Mesenchymal stem cell (in vitro differentiated cells and primary cell): ENCODE data around the gene SGSM2.

ENCODE experiments used
- DNase-seq: peaks from one replicate; pipeline ENCODE4 v3.0.0-alpha.2; 2013
- H2AFZ ChIP-seq: one replicate; pipeline ENCODE4 v1.6.1; 2013; ENCODE audit warnings: low read depth, mild to moderate bottlenecking, control low read depth, inconsistent platforms, low read length, moderate library complexity
- H2AK5ac ChIP-seq: 2 replicates; pipeline ENCODE4 v1.6.1; 2013; ENCODE audit warnings: low read length, moderate library complexity, mild to moderate bottlenecking, inconsistent platforms; ENCODE audit not compliant: severe bottlenecking
- H2BK120ac ChIP-seq: one replicate; pipeline ENCODE4 v1.6.1; 2013; ENCODE audit warnings: low read depth, mild to moderate bottlenecking, inconsistent platforms, low read length, moderate library complexity
- H2BK12ac ChIP-seq, 2 experiments: one replicate each; pipeline ENCODE4 v1.6.1; 2013; ENCODE audit warnings: inconsistent platforms in 2 of 2, low read length in 2 of 2, mild to moderate bottlenecking in 2 of 2, moderate library complexity in 2 of 2, control low read depth in 1 of 2
- H2BK15ac ChIP-seq: one replicate; pipeline ENCODE4 v1.6.1; 2013; ENCODE audit warnings: mild to moderate bottlenecking, low read depth, inconsistent platforms; ENCODE audit not compliant: poor library complexity, severe bottlenecking
- H2BK5ac ChIP-seq: 2 replicates; pipeline ENCODE4 v1.6.1; 2013; ENCODE audit warnings: low read depth, mild to moderate bottlenecking, low read length, control low read depth, inconsistent platforms; ENCODE audit not compliant: poor library complexity, severe bottlenecking
- H3K14ac ChIP-seq, 2 experiments: one replicate each; pipeline ENCODE4 v1.6.1; 2013; ENCODE audit warnings: inconsistent platforms in 2 of 2, low read length in 2 of 2, control low read depth in 1 of 2, mild to moderate bottlenecking in 1 of 2, moderate library complexity in 1 of 2
- H3K18ac ChIP-seq, 2 experiments: one replicate each; pipeline ENCODE4 v1.6.1; 2013; ENCODE audit warnings: inconsistent platforms in 2 of 2, low read length in 2 of 2, control low read depth in 1 of 2, low read depth in 1 of 2, mild to moderate bottlenecking in 1 of 2
- H3K23ac ChIP-seq, 2 experiments: one replicate each; pipeline ENCODE4 v1.6.1; 2013; ENCODE audit warnings: inconsistent platforms in 2 of 2, low read length in 2 of 2, mild to moderate bottlenecking in 2 of 2, moderate library complexity in 2 of 2, control low read depth in 1 of 2
- H3K27ac ChIP-seq: 2 replicates; pipeline ENCODE4 v1.5.1; 2013; ENCODE audit warnings: mild to moderate bottlenecking, moderate library complexity, low read length, control low read depth, inconsistent platforms; ENCODE audit not compliant: poor library complexity, severe bottlenecking
- H3K27me3 ChIP-seq, 2 experiments: 2 replicates each; pipeline versions ENCODE4 v1.6.1 to v1.7.0; 2013; ENCODE audit warnings: low read length in 2 of 2, mild to moderate bottlenecking in 2 of 2, moderate library complexity in 2 of 2, control low read depth in 1 of 2, inconsistent platforms in 1 of 2; ENCODE audit not compliant: control insufficient read depth in 1 of 2, insufficient read depth in 1 of 2
- H3K36me3 ChIP-seq, 2 experiments: 2 replicates each; pipeline versions ENCODE4 v1.6.1 to v1.7.0; 2013; ENCODE audit warnings: low read length in 2 of 2, control low read depth in 1 of 2, inconsistent platforms in 1 of 2, low read depth in 1 of 2, mild to moderate bottlenecking in 1 of 2; ENCODE audit not compliant: insufficient read depth in 2 of 2, control insufficient read depth in 1 of 2
- H3K4ac ChIP-seq, 2 experiments: one replicate each; pipeline ENCODE4 v1.6.1; 2013; ENCODE audit warnings: inconsistent platforms in 2 of 2, low read length in 2 of 2, mild to moderate bottlenecking in 2 of 2, moderate library complexity in 2 of 2, control low read depth in 1 of 2, low read depth in 1 of 2
- H3K4me1 ChIP-seq: 2 replicates; pipeline ENCODE4 v1.6.1; 2013; ENCODE audit warnings: low read depth, low read length, control low read depth; ENCODE audit not compliant: control insufficient read depth, insufficient read depth
- H3K4me2 ChIP-seq: 2 replicates; pipeline ENCODE4 v1.6.1; 2013; ENCODE audit warnings: low read length, mild to moderate bottlenecking, inconsistent platforms; ENCODE audit not compliant: poor library complexity, severe bottlenecking
- H3K4me3 ChIP-seq, 2 experiments: 2 replicates each; pipeline versions ENCODE4 v1.5.1 to v1.7.0; 2013; ENCODE audit warnings: low read length in 2 of 2, mild to moderate bottlenecking in 2 of 2, control low read depth in 1 of 2, low read depth in 1 of 2; ENCODE audit not compliant: insufficient read depth in 1 of 2
- H3K79me1 ChIP-seq: replicated peaks from 2 replicates; pipeline ENCODE4 v1.6.1; 2013; ENCODE audit warnings: mild to moderate bottlenecking, control low read depth, low read length, inconsistent platforms; ENCODE audit not compliant: poor library complexity, severe bottlenecking
- H3K9ac ChIP-seq: 2 replicates; pipeline ENCODE4 v1.7.0; 2013; ENCODE audit warnings: mild to moderate bottlenecking, low read length, moderate library complexity
- H3K9me3 ChIP-seq: 2 replicates; pipeline ENCODE4 v1.7.0; 2013; ENCODE audit warnings: mild to moderate bottlenecking, low read length; ENCODE audit not compliant: control insufficient read depth
- H4K8ac ChIP-seq: one replicate; pipeline ENCODE4 v1.6.1; 2013; ENCODE audit warnings: inconsistent platforms, mild to moderate bottlenecking, low read length, moderate library complexity
- H4K91ac ChIP-seq: one replicate; pipeline ENCODE4 v1.6.1; 2013; ENCODE audit warnings: mild to moderate bottlenecking, low read length, inconsistent platforms
- WGBS: methylation state at CpG from one replicate; pipeline ENCODE4 v1.1.7; 2013; ENCODE audit warnings: mixed read lengths; 5-methylcytosine and 5-hydroxymethylcytosine counted together

Gene SGSM2

DNA sequence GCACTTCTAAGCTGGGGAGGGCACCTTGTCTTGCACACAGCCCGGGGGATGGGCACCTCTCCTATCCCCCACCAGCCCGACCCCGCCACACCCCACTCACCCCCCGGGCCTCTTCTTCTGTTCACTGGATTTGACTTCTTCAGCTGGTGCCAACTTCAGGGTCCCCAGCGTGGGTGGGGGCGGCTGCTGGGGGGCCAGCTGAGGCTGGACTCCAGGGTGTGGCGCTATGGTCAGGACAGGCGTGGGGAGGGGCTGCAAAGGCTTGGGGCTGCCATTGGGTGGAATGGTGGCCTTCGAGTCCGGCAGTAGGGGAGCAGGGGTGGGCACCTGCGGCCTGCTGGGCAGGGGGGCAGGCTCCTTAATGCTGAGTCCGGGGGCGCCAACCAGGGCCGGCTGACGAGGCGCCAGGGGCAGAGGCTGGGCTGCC lies 57.5 kb downstream of the SGSM2 start:
- Histone ChIP-seq H3K14ac (no peak overlapping the region), H3K36me3 (peaks cover 6 to 23% of the 10 kb centered on the region in 2 experiments), H3K9me3 (no peaks in the 10 kb centered on the region), H2BK12ac (peak overlapping the region; percentile 83 to 85), H2BK5ac (no peak overlapping the region), H2AK5ac (no peak overlapping the region), H3K79me1 (peaks cover 28% of the 10 kb centered on the region), H2AFZ (no peak overlapping the region), H3K4me3 (no peak overlapping the region), H4K91ac (peak overlapping the region; percentile 76), H3K23ac (no peak overlapping the region), H2BK120ac (peak overlapping the region; percentile 30), H3K4me1 (peaks cover 59% of the 10 kb centered on the region), H2BK15ac (peak overlapping the region; percentile 73), H3K9ac (peak overlapping the region; percentile 72), H4K8ac (peak overlapping the region; percentile 35), H3K4me2 (no peak overlapping the region), H3K27me3 (no peaks in the 10 kb centered on the region), H3K18ac (peak overlapping the region in 1 of 2 experiments; percentile 73), H3K27ac (no peak overlapping the region), H3K4ac (peak overlapping the region in 1 of 2 experiments; percentile 20)
- no peak for DNase-seq
- WGBS: 92% methylated on average over 16 of the region's 16 CpGs

DNA sequence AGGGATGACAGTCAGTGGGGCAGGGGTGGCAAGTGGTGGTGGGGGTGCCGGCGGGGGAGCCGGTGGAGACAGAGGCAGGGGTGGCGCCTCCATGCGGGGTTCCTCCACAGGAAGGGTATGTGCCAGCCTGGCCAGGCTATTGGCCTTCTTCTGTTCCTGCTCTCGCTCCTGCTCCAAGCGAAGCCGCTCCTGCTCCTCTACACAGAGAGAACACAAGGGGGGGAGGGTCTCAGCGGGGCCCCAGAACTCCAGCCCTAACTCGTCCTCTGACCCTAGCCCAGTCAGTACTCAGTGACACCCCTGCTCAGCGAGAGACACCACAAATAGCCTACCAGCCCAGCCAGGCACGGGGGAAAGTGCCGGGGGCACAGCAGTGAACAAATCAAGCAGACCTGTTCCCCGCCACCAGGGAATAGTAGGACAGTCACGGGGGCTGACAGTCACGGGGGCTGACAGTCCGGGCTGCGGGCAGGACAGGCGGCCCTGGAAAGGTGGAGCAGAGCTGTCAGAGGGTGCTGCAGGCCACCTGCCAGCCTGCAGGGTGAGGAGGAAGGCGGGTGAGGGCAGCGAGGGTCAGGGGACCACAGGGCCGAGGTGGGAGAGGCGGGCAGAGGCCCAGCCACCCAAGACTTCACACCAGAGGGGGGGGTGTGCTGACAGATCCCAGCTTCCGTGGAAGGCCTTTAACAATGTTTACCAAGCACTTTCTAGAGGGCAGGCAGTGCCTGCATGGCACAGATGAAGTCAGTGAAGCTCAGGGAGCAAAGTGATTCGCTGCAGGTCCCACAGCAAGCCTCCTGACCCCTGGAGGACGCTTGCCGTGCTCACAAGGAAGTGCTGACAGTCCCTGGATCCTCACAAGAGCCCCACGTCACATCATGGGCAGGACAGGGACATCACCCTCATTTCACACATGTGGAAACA lies 58.2 kb downstream of the SGSM2 start:
- Histone ChIP-seq H3K9me3 (no peaks in the 10 kb centered on the region), H2AFZ (no peak overlapping the region), H3K79me1 (peaks cover 21% of the 10 kb centered on the region), H3K4me3 (peak overlapping the region in 1 of 2 experiments; percentile 69), H3K4ac (peak overlapping the region; percentile 73 to 90), H2BK5ac (no peak overlapping the region), H2BK12ac (peak overlapping the region; percentile 34 to 98), H3K36me3 (peaks cover 6 to 15% of the 10 kb centered on the region in 2 experiments), H3K9ac (peak overlapping the region; percentile 80), H2AK5ac (no peak overlapping the region), H2BK120ac (peak overlapping the region; percentile 30), H3K18ac (peak overlapping the region; percentile 68 to 69), H2BK15ac (peak overlapping the region; percentile 73), H3K14ac (peak overlapping the region in 1 of 2 experiments; percentile 97), H3K27me3 (no peaks in the 10 kb centered on the region), H4K8ac (peak overlapping the region; percentile 25), H4K91ac (peak overlapping the region; percentile 95), H3K23ac (peak overlapping the region; percentile 20 to 46), H3K4me1 (peaks cover 59% of the 10 kb centered on the region), H3K4me2 (peak overlapping the region; percentile 13), H3K27ac (peak overlapping the region; percentile 79)
- 70% methylated on average over 28 of the region's 28 CpGs for WGBS
- peak; percentile 91 for DNase-seq

- Histone ChIP-seq H2BK5ac (no peak overlapping the region), H3K4me3 (peak overlapping the region in 1 of 2 experiments; percentile 69), H3K27me3 (no peaks in the 10 kb centered on the region), H3K79me1 (peaks cover 17% of the 10 kb centered on the region), H3K23ac (peak overlapping the region in 1 of 2 experiments; percentile 46), H3K9ac (peak overlapping the region; percentile 80), H3K4me2 (peak overlapping the region; percentile 61), H3K36me3 (peaks cover 5 to 13% of the 10 kb centered on the region in 2 experiments), H3K27ac (peak overlapping the region; percentile 79), H3K18ac (peak overlapping the region; percentile 68 to 89), H2AFZ (no peak overlapping the region), H4K91ac (peak overlapping the region; percentile 67), H2BK15ac (peak overlapping the region; percentile 87), H2AK5ac (peak overlapping the region; percentile 37), H3K4me1 (peaks cover 58% of the 10 kb centered on the region), H3K4ac (peak overlapping the region; percentile 5 to 90), H2BK120ac (no peak overlapping the region), H4K8ac (peak overlapping the region; percentile 74), H2BK12ac (peak overlapping the region; percentile 34 to 98), H3K9me3 (no peaks in the 10 kb centered on the region), H3K14ac (peak overlapping the region in 1 of 2 experiments; percentile 97)
- WGBS: 33% methylated on average over 6 of the region's 7 CpGs
- no peak for DNase-seq
Observed at GRCh38 chr17:2396192-2396567, 58.9 kb downstream of the SGSM2 start.
